Ovary (tissue), 3 donors: Measurements from ENCODE around the gene FHOD3.

Source experiments
- EP300 ChIP-seq: sonication (generic); formaldehyde crosslinking; IDR thresholded peaks from one replicate; pipeline ENCODE4 v1.6.1; 2017; ENCODE audit warnings: antibody characterized with exemption
- POLR2A ChIP-seq: fragments of 450-650 bp; IDR thresholded peaks from one replicate; pipeline ENCODE4 v1.6.1; 2017; ENCODE audit warnings: antibody characterized with exemption, mild to moderate bottlenecking, moderate library complexity
- TF ChIP-seq, protein P1 (sequence below), 3 donors: fragments of 450-650 bp in 2 of 3; fragments of 200-600 bp in 1 of 3; IDR thresholded peaks; one replicate each; pipeline versions ENCODE4 v1.5.1 to v1.8.0; 2016 to 2022; ENCODE audit warnings: antibody characterized with exemption in 3 of 3, mild to moderate bottlenecking in 1 of 3
- donor health status: DM: no; HTN: no; CAD: no.

- TF ChIP-seq, protein P1, sequence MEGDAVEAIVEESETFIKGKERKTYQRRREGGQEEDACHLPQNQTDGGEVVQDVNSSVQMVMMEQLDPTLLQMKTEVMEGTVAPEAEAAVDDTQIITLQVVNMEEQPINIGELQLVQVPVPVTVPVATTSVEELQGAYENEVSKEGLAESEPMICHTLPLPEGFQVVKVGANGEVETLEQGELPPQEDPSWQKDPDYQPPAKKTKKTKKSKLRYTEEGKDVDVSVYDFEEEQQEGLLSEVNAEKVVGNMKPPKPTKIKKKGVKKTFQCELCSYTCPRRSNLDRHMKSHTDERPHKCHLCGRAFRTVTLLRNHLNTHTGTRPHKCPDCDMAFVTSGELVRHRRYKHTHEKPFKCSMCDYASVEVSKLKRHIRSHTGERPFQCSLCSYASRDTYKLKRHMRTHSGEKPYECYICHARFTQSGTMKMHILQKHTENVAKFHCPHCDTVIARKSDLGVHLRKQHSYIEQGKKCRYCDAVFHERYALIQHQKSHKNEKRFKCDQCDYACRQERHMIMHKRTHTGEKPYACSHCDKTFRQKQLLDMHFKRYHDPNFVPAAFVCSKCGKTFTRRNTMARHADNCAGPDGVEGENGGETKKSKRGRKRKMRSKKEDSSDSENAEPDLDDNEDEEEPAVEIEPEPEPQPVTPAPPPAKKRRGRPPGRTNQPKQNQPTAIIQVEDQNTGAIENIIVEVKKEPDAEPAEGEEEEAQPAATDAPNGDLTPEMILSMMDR (IDR thresholded peaks at IDR 0.05) = no peak
- no peak for TF ChIP-seq POLR2A
- no peak for TF ChIP-seq EP300
These were observed 214.4 kb downstream of the FHOD3 start for GRCh38 chr18:36511791-36512352.
